ENCODE measurements around the gene SEZ6.

SEZ6 gene

DNA sequence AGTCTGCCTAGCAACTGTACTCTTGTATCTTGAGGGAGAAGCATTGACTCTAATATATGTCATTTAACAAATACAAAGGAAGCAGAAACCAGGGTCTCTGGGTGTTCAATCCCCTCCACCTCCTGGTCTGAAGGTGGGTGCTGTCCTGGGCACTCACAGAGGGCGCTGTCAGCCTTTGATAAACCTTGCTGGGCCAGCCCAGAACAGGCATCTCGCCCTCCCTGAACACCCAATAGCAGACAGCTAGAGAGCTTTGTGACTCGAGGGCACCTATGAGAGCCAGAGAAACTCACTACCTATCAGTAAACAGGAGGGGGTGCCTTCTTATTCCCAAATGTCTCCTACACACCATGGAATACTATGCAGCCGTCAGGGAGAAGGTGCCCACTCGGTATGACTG, 30.8 kb upstream of the SEZ6 start:
- no peak for DNase-seq

DNA sequence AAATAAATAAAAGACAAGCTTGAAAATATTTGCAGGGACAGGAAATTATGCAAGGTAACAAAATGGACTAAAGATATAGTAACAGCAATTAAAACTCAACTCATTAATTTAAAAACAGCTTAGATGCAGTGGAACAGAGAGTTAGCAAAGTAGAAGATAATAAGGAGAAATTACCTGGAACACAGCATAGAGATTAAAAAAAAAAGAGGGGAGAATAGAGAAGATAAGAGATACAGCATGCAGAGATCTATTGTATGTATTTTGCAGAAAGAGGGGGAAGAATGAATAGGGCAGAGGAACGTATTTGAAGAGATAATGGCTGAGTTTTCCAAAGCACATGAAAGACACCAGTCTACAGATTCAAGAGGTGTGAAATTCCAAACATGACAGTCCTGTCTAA, 28.7 kb upstream of the SEZ6 start:
- no peak for DNase-seq

- no peak for DNase-seq
Measured at GRCh38 chr17:29032857-29033197, 27.0 kb upstream of the SEZ6 start.

GRCh38 chr17:29032013-29032856, 26.4 kb upstream of the SEZ6 start:
- no peak for DNase-seq

GRCh38 chr17:29031488-29031887, 25.7 kb upstream of the SEZ6 start:
- DNase-seq: no peak

- no peak for DNase-seq
Measured at GRCh38 chr17:29024316-29024952, 18.6 kb upstream of the SEZ6 start.

GRCh38 chr17:29022074-29022473, 16.2 kb upstream of the SEZ6 start:
- no peak for DNase-seq

- no peak for DNase-seq
Measured at GRCh38 chr17:29021226-29021625, 15.4 kb upstream of the SEZ6 start.

GRCh38 chr17:29020576-29020975, 14.7 kb upstream of the SEZ6 start:
- no peak for DNase-seq

DNA sequence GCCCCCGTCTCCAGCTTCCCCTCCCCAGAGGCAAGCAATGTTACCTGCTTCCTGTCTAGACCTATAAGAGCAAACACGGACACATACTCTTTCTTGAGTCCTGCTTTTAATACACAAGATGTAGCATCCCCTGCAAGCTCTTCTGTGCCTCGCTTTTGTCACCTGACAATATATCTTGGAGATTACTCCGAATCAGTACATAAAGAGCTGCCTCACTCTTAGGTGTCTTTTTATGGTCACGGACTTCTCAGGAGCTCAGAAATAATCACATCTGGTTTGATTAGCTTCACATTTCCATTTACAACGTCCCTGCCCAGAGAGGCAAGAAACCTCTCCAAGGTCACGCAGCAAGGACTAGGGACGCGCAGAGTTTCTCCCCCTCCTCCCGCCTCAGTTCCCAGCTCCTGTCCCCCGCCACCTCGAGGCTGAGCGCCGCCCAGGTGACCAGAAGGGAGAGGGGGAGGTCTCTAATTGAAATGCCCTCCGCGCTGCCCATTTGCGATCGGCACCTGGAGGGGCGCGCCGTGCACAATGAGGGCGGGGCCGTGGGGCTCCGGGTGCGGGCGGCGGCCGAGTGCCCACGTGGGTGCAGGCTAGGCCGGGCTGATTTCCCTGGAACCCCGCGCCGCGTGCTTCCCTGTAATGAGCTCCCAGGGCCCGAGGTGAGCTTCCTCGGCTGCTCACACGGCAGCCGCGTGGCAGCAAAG, 13.8 kb upstream of the SEZ6 start:
- DNase-seq: no peak

- no peak for DNase-seq
Measured at GRCh38 chr17:29018788-29019474, 13.1 kb upstream of the SEZ6 start.

DNA sequence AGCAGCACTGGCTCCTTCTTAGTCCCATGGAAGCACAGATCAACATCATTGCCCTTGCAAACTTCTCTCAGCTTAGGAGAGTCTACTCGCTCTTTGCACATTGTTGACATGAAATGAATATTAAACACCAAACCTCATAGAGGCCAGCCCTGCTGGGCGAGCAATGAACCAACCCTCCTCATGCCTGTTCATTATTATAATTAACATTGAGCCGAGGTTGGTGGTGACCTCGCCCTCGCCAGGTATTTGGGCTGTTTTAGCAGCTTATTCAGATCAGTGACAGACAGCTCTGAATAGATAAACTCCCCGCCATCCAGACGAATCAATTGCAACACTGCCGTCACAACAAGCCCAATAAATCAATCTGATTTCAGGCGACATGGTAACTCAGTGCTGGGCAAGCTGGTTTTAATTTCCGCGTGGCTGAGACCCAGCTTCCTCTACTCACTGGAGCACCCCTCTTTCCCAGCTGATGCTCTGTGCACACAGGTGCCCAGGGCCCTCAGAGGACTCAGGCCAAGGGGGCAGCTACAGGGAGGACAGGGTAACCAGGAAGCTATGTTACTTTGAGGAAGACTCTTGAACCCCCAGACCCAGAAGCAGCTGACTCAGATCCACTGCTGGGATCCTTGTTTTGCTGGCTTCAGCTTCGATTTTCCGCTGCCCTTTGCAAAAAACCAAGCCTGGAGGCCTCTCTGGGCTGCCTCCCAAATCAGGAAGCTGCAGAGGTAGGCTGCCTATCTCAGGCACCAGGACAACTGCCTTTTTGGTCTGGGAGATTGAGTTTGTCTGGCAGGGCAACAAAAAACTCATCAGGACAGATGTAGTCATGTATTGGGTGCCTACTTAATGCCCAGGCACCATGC, 10.7 kb upstream of the SEZ6 start:
- no peak for DNase-seq

DNA sequence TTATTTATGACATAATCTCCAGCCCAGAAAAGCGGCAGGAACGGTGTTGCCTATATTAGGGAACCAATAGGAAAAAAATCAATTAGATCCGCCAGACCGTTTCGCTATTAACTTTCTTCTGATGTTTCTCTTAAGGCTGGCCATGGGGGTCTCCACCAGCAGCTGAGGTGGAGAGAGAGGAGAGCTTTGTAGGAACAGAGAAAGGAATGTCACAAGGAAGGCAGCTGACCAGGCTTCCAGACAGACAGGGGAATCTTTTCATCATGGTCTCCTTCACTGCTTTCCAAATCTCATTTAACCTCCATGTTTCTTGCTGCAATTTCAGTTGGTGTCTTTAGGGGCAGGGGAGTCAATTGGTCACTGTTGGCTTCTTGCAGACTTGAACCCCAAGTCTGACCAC, 8.9 kb upstream of the SEZ6 start:
- no peak for DNase-seq

DNA sequence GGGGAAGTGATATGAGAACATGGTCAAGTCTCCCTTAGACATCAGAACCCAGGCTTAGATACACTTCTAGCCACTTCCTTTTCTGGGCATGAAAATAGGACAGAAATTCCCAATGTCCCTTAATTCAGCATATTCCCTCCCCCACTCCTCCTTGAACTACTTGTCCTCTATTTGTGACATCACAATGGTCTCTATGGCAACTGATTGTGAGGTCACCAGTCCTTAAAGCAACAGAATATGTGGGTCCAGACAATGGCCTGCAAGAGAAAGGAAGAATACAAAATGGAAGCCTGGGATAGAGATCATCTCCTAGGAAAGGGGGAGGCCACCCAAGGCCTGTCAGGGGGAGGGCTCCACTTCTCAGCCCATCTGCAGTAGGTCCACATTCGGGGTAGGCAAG, 6.7 kb upstream of the SEZ6 start:
- DNase-seq: no peak

GRCh38 chr17:29010586-29010985, 4.8 kb upstream of the SEZ6 start:
- no peak for DNase-seq

- no peak for DNase-seq
Measured at GRCh38 chr17:29010129-29010528, 4.3 kb upstream of the SEZ6 start.

DNA sequence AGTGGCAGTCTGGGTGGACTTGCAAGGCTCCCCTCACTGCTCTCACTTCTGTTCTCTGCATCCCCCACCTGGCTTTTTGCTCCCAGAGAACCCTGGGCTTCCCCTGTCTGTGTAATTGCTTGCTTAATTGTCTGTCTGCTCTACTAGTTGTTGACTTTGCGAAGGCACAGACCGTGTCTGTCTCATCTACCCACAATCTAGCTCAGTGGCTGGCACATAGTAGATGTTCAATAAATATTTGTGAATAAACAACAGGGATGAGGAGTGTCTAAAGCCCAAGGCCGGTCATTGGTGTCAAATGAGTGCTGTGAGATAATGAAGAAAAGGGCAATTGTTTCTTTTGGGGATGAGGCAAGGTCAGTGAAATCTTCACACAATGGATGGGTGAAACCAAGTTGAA, 2.8 kb upstream of the SEZ6 start:
- no peak for DNase-seq

DNA sequence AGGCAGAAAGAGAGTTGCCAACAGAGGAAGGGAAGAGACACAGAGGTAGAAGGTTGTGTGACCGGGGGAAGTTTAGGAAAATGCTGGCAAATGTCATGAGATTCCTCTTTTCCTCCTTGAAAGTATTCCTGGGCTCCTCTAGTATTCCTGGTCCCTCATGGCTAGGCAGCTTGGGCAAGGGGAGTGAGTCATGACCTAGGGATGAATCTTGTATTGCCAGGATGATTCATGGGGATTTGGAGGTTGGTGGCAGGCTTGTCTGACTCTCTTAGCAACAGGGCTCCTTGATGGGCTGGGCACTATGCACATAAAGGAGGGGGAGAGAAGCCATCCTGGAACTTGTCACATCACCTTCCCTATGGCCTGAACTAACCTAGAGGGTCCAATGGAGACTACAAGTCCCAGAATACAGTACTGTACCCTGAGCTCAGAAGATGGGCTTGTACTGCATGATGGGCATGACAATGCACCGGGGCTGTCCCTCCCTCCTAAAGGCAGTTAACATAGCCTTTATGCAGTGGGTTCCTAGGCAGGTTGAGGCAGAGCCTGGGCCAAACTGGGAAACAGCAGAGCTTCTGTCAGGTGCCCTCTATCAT, 2.1 kb upstream of the SEZ6 start:
- no peak for DNase-seq

- DNase-seq: no peak
Measured at GRCh38 chr17:29007456-29007855, 1.6 kb upstream of the SEZ6 start.

DNA sequence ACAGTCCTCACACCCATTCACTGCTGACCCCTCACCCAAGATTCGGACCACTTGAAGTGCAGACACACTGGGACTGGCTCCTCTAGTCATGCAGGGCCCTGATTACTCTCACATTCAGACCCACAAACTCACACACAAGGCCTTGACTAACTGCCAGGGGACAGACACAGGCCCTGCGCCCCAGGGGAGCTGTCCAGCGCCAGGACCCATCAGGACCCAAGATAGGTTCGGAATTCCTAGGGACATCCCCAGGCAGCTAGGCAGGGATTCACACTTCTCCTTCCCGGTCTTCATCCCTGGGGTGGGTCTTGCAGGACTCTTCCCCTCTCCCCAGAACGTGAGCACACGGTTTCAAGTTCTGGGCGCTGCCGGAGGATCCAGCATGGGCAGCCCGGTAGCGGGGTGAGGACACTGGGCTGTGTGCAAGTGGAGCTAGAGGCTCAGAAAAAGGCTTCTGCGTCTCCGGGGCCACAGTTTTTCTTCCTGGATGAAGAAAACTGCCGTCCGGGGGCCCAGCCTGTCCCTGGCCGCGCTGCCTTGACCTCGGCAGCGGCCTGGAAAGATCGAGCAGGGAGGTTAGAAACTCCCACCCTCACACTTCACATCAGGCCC, 1.6 kb downstream of the SEZ6 start:
- DNase-seq: no peak

DNA sequence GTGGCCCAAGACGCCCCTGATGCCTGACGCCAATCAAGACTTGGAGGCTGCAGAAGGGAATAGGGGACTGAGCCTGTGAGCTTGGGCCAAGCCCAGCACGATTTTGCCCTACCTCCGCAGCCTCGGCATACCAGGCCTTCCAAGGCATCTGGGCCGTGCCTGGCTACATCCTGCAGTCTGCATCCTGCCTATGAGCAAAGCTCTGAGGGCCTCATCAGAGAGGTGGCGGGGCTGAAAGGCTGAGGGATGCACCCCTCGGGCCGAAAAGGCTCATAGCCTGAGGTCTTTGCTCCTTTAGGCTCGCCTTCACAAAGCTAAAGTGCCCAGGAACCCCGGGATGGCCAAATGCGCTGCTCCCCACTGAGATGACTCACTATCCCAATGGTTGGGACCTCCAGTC, 2.5 kb downstream of the SEZ6 start:
- DNase-seq: no peak

DNA sequence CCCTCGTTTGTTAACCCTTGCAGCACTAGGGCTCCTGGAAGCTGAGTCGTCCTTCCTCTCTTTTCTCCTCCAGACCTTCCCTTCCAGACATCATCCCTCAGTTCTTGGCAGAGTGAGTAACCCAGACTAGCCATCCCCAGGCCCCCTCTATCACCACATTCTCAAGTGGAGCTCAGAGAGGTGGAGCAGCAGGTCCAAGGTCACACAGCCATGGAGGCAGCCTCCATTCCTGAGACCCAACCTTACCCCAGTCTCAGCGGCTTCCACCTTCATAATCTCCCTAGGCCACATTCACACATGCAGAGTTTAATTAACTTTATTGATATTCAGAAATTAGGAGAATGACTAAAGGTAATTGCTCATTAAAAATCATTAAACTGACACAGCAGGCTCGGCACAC, 3.0 kb downstream of the SEZ6 start:
- DNase-seq: no peak

Data from NCI-H2029 (cell line).